HUDEP-2 (cell line): ENCODE measurements around the gene ZNF687.

Source experiments
- DNase-seq, 76 experiments: peaks; one replicate each; lab custom pipeline; 2025; ENCODE audit not compliant: unreplicated experiment in 76 of 76; lab: John Stamatoyannopoulos, UW

Gene ZNF687, protein sequence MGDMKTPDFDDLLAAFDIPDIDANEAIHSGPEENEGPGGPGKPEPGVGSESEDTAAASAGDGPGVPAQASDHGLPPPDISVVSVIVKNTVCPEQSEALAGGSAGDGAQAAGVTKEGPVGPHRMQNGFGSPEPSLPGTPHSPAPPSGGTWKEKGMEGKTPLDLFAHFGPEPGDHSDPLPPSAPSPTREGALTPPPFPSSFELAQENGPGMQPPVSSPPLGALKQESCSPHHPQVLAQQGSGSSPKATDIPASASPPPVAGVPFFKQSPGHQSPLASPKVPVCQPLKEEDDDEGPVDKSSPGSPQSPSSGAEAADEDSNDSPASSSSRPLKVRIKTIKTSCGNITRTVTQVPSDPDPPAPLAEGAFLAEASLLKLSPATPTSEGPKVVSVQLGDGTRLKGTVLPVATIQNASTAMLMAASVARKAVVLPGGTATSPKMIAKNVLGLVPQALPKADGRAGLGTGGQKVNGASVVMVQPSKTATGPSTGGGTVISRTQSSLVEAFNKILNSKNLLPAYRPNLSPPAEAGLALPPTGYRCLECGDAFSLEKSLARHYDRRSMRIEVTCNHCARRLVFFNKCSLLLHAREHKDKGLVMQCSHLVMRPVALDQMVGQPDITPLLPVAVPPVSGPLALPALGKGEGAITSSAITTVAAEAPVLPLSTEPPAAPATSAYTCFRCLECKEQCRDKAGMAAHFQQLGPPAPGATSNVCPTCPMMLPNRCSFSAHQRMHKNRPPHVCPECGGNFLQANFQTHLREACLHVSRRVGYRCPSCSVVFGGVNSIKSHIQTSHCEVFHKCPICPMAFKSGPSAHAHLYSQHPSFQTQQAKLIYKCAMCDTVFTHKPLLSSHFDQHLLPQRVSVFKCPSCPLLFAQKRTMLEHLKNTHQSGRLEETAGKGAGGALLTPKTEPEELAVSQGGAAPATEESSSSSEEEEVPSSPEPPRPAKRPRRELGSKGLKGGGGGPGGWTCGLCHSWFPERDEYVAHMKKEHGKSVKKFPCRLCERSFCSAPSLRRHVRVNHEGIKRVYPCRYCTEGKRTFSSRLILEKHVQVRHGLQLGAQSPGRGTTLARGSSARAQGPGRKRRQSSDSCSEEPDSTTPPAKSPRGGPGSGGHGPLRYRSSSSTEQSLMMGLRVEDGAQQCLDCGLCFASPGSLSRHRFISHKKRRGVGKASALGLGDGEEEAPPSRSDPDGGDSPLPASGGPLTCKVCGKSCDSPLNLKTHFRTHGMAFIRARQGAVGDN

DNA sequence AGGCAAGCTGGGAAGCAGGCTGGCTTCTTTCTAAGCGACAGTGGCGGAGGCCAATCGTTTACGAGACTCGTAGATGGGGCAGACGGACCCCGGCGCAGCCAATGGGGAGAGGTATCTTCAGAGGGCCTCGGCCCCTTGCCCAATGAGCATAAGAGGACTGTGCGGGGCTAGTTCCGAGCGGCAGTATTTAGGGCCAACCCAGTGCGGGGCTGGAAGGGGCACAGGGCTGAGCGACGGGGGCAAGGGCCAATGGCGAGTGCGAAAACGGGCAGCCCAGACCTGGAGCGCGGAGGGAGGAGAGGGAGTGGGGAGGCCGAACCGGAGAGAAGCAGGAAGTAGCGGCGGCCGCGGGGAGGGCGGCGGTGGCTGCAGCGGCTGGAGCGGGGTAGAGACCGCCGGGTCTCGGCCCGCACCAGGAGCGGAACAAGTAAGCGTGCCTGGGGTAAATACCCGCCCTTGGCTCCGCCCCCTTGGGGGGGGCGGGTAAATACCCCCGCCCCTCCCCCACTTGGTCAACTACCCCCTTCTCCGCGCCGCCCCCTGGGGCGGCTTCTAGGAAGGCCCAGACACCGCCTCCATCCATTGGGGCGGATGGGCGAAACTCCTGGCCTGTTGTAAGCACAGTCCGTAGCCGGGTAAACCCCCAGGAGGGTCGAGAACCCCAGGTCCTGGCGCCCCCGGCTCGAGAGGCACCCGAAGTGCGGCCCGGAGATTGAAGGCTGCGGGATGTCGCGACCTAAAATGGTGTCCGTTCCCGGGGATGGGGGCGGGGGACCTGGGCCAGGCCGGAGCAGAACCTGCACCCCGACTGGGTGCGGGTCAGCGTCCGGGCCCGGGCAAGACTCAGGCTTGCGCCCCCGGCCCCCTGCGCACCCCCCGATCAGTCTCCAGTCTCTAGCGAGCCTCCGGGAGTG lies at the start of gene ZNF687:
TSS of gene ZNF687 (plus strand) at position 331 of the 914 bp plus-strand sequence. CDS start 3,993 bp downstream, outside the sequence.
- peak; percentile 78 to 100 (median 99) for DNase-seq

DNA sequence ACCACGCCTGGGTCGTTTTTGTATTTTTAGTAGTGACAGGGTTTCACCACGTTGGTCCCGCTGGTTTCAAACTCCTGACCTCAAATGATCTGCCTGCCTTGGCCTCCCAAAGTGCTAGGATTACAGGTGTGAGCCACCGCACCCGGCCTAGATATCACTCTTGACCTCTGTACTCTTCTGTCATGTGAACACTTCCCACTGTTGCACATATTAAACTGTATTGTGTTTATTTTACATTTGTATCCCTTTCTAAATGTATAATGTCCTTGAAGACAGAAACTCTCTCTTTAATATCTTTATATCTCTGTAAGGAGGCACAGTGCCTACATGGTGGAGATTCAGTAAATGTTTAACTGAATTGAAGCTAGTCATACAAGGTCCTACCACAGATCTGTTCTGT lies 46.9 kb upstream of the ZNF687 start:
- no peak for DNase-seq

- no peak for DNase-seq
Observed at GRCh38 chr1:151237678-151238466, 44.2 kb upstream of the ZNF687 start.

DNA sequence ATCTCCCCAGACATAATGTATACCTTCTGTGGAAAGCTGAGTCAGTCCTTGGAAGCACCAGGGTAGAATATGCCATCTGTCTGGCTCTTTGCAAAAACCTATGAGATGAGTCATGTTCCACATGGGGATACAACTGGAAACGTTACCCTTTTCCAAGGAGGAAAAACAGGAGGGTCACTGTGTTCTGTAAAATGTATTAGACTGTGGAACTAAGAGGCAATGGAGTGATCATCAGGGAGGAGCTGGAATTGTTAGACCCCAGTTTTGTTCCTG lies 43.7 kb upstream of the ZNF687 start:
- DNase-seq = no peak

DNA sequence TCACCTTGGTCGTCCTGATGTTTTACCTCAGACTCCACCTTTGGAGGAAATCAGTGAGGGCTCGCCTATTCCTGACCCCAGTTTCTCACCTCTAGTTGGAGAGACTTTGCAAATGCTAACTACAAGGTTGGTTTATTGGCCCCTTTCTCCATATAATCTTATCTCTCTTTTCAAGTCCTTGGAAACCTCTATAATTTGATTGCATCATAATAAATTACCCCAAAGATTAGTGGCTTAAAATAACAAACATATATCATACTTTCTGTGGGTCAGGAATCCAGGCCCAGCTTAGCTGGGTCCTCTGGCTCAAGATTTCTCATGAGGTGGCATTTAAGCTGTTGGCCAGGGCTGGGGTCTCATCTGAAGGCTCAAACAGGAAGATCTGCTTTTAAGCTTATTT lies 39.7 kb upstream of the ZNF687 start:
- no peak for DNase-seq

- DNase-seq = no peak
Observed at GRCh38 chr1:151243683-151244216, 38.3 kb upstream of the ZNF687 start.

- DNase-seq = no peak
Observed at GRCh38 chr1:151246786-151247185, 35.3 kb upstream of the ZNF687 start.

DNA sequence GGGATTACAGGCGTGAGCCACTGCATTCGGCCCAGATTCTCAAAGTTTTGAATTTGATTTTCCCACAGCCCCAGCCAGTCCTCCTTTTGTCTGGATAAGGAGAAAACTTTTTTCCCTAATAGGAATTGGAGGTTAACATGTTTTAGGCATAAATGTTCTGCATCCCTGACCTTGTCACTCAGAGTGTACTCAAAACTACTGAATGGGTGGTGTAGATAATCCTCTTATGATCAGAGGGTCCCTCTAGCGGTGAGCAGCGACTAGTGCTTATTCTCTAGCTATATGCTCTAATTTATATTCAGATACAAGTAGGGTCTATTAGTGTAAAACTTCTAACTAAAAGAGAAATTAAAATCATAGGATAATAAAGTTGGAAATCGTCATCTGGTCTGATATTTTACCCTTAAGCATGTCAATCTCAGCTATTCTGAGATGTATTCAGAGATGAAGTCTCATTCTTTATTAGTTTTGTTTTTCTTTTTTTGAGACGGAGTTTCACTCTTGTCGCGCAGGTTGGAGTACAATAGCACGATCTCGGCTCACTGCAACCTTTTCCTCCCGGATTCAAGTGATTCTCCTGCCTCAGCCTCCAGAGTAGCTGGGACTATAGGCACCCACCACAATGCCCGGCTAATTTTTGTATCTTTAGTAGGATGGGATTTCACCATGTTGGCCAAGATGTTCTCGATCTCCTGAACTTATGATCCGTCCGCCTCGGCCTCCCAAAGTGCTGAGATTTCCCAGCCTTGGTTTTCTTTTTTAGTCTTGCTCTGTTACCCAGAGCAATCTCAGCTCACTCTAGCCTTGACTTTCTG lies 30.2 kb upstream of the ZNF687 start:
- DNase-seq = peak in 60 of 76 experiments; percentile 2 to 76 (median 40)

GRCh38 chr1:151254217-151255213 lies 27.6 kb upstream of the ZNF687 start, which contains the start of gene PSMD4:
PSMD4 (plus strand) TSS chr1:151254734; CDS start chr1:151254783, 49 bp downstream.
- peak; percentile 23 to 96 (median 90) for DNase-seq

DNA sequence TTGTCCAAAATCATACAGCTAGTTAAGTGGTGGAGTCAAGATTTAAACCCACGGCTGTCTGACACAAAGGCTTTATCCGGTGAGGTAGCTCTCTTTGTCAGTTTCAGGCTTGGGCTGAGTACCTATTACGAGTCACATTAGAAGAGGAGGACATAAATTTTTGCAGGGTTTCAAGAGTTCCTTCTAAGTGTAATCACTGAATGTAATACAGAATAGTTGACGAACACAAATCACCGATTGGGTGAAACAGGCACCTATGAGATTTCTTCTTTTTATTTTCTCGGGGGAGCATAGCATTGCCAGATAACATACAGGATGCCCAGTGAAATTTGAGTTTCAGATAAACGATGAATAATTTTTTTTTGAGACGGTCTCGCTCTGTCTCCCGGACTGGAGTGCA lies 26.7 kb upstream of the ZNF687 start:
- peak in 1 of 76 experiments; percentile 12 for DNase-seq

DNA sequence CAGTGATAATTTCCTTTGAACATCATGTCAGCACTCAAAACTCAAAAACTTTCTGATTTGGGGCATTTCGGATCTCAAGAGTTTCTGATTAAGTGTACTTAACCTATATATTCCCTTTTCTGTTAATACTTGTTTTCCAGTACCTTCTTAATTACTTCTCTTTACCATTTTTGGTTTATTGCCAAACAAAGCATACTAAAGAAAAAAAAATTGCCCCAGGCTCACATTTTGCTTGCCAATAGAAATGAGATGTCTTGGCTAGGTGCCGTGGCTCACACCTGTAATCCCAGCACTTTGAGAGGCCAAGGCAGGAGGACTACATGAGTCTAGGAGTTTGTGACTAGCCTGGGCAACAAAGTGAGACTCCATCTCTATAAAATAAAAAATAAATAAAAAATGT lies 22.7 kb upstream of the ZNF687 start:
- DNase-seq = no peak

DNA sequence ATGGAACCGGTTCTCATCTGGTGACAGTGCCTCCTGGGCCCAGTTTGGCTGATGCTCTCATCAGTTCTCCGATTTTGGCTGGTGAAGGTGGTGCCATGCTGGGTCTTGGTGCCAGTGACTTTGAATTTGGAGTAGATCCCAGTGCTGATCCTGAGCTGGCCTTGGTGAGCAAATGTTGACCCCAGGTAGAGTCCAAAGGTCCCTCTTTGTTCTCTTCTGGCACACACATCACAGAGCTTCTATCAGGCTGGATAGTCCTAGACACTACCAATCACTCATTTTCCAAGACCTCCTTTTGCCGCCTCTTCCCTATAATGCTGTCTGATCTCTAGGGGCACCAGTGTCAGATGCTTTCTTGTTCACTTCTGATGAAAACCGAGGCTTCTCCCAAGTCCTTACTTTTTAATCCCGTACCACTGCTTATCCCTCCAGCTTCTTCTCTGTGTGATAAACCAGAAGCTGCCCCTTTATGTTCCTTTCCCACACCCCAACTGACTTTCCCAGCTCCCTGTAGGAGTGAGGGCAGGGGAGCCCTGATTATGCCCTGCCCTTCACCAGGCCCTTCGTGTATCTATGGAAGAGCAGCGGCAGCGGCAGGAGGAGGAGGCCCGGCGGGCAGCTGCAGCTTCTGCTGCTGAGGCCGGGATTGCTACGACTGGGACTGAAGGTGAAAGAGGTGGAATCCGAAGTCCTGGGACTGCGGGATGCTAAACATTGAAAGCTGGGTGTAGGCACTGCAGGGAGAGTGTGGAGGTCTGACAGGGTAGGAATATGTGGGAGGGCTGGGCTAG lies 16.5 kb upstream of the ZNF687 start:
- no peak for DNase-seq

- DNase-seq = no peak
Observed at GRCh38 chr1:151266315-151266714, 15.8 kb upstream of the ZNF687 start.

GRCh38 chr1:151266821-151267220 lies 15.3 kb upstream of the ZNF687 start:
- no peak for DNase-seq

DNA sequence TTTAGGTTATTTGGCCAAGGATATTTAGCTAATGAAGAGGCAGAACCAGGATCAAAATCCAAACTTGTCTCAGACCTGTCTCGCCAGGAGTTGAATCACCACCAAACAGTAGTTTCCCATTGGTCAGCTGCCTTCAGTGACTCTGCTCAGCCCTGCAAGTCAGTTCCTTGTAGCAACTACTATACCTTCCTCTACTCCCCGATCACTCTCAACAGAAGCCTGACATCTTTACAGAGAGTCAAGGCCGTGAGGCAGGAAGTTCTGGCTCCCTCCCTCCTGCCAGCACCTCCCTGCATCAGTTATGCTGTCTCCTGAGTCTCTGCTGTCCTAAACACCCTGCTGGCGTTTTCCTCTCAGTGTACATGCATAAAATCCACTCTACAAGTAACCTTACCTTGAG lies 14.3 kb upstream of the ZNF687 start:
- no peak for DNase-seq

GRCh38 chr1:151273924-151274466 lies 8.1 kb upstream of the ZNF687 start:
- DNase-seq = no peak
